ENCODE data around the gene LIG1.

DNA sequence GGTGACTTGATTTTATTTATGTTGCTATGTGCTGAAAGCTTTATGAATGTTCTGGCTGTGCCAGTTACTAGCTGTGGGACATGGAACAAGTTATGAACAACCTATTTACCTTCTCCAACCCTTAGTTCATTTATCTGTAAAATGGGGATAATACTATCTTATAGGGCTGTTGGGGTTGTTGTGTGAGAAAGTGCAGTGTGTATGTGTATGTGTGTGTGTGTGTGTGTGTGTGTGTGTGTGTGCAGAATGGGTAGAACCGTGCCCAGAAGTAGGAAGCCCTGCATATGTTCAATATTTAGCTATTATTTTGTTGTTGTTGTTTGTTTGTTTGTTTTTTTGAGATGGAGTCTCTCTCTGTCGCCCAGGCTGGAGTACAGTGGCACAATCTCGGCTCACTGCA lies 20.7 kb upstream of the LIG1 start:
- TF ChIP-seq YY1 (tag by site-specific recombination; IDR thresholded peaks at IDR 0.05) (no peak), CTCF (tag by site-specific recombination; IDR thresholded peaks at IDR 0.05) (no peak)
